ENCODE data around the gene SLIT1.

GRCh38 chr10:97062456-97062855 is 123.3 kb downstream of the SLIT1 start:
- TF ChIP-seq, protein P1, sequence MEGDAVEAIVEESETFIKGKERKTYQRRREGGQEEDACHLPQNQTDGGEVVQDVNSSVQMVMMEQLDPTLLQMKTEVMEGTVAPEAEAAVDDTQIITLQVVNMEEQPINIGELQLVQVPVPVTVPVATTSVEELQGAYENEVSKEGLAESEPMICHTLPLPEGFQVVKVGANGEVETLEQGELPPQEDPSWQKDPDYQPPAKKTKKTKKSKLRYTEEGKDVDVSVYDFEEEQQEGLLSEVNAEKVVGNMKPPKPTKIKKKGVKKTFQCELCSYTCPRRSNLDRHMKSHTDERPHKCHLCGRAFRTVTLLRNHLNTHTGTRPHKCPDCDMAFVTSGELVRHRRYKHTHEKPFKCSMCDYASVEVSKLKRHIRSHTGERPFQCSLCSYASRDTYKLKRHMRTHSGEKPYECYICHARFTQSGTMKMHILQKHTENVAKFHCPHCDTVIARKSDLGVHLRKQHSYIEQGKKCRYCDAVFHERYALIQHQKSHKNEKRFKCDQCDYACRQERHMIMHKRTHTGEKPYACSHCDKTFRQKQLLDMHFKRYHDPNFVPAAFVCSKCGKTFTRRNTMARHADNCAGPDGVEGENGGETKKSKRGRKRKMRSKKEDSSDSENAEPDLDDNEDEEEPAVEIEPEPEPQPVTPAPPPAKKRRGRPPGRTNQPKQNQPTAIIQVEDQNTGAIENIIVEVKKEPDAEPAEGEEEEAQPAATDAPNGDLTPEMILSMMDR (IDR thresholded peaks at IDR 0.05; ENCODE audit: insufficient read depth, low read length, poor library complexity, severe bottlenecking), result no peak
- no peak for TF ChIP-seq EZH2phosphoT487 (conservative IDR thresholded peaks at IDR 0.05; ENCODE audit: low read length)

Measured in SU-DHL-6 (cell line).